Panc1 (cell line): ENCODE measurements around the gene RRP9. TPM values are rescaled to one million over a fixed set of nuclear protein-coding genes. Genes with fewer than 3 reads are reported as not detected.

Source experiments
- ATAC-seq: fragments of 200-7000 bp; cut with Tn5 transposase; 2 replicates; pipeline ENCODE4 v1.9.1; 2020; ENCODE audit warnings: mild to moderate bottlenecking, moderate library complexity
- BruUV-seq: library from RNA; stranded (reverse); fragments of 400-500 nt; replicated peaks from 2 replicates; lab custom pipeline; 2021; lab: Mats Ljungman, UMichigan
- CTCF ChIA-PET: fragments of 300-600 bp; sonication (Branson Sonifier 250); formaldehyde crosslinking; loops from one replicate; lab custom pipeline; 2022; ENCODE audit warnings: antibody characterized with exemption; lab: Charles Lee
- POLR2A ChIA-PET: fragments of 300-600 bp; sonication (Branson Sonifier 250); formaldehyde crosslinking; loops from one replicate; lab custom pipeline; 2022; ENCODE audit warnings: antibody characterized with exemption; lab: Charles Lee
- DNase-seq: peaks from one replicate; pipeline ENCODE4 v3.0.0-alpha.2; 2010; ENCODE audit warnings: low read depth, low spot score
- H3K27ac ChIP-seq: 2 replicates; pipeline ENCODE4 v1.5.1; 2011; ENCODE audit warnings: mild to moderate bottlenecking, low read length, inconsistent platforms
- H3K27me3 ChIP-seq: fragments of 200-500 bp; sonication (Bioruptor generic); 2 replicates; pipeline ENCODE4 v1.6.0; 2014; ENCODE audit warnings: low read length, inconsistent platforms; ENCODE audit not compliant: control insufficient read depth, insufficient read depth
- H3K36me3 ChIP-seq: fragments of 200-500 bp; sonication (Bioruptor generic); 2 replicates; pipeline ENCODE4 v1.5.1; 2014; ENCODE audit warnings: inconsistent platforms, mild to moderate bottlenecking, low read length, moderate library complexity; ENCODE audit not compliant: control insufficient read depth, insufficient read depth
- H3K4me1 ChIP-seq: 2 replicates; pipeline ENCODE4 v1.5.1; 2011; ENCODE audit warnings: inconsistent platforms, mild to moderate bottlenecking, low read length, moderate library complexity; ENCODE audit not compliant: control insufficient read depth, insufficient read depth
- H3K4me3 ChIP-seq, 2 experiments: 2 replicates each; pipeline ENCODE4 v1.5.1; 2011 to 2012; ENCODE audit warnings: low read depth in 2 of 2, low read length in 2 of 2, mild to moderate bottlenecking in 2 of 2, inconsistent platforms in 1 of 2, moderate library complexity in 1 of 2
- H3K9me3 ChIP-seq: fragments of 200-500 bp; sonication (Bioruptor generic); 2 replicates; pipeline ENCODE4 v1.5.1; 2014; ENCODE audit warnings: low read depth, mild to moderate bottlenecking, inconsistent platforms, low read length, moderate library complexity; ENCODE audit not compliant: control insufficient read depth, insufficient read depth
- CTCF ChIP-seq: fragments of 450-650 bp; IDR thresholded peaks from 2 replicates; pipeline ENCODE4 v1.5.1; 2017; ENCODE audit warnings: mild to moderate bottlenecking
- POLR2AphosphoS5 ChIP-seq: IDR thresholded peaks from 2 replicates; pipeline ENCODE4 v1.6.1; 2012; ENCODE audit warnings: mild to moderate bottlenecking, low read depth, low read length, moderate library complexity
- REST ChIP-seq, 2 experiments: IDR thresholded peaks; 2 replicates each; pipeline ENCODE4 v1.6.1; 2011 to 2012; ENCODE audit warnings: low read depth in 2 of 2, control low read depth in 1 of 2, low read length in 1 of 2, mild to moderate bottlenecking in 1 of 2, moderate library complexity in 1 of 2; ENCODE audit not compliant: insufficient read depth in 1 of 2
- SIN3A ChIP-seq: IDR thresholded peaks from 2 replicates; pipeline ENCODE4 v1.6.1; 2012; ENCODE audit warnings: low read depth, mild to moderate bottlenecking, low read length, moderate library complexity, borderline replicate concordance; ENCODE audit not compliant: insufficient read depth
- TCF7L2 ChIP-seq: IDR thresholded peaks from 2 replicates; pipeline ENCODE4 v1.6.1; 2011; ENCODE audit warnings: mild to moderate bottlenecking, low read depth, low read length, inconsistent platforms
- in situ Hi-C: cut with HindIII; loops from 2 replicates; pipeline ENCODE4 v1.10.0; 2016; ENCODE audit warnings: low sequenced_read_pairs, low pct_unique_long_range_greater_than_20kb
- intact Hi-C: fragments of 100-400 bp; cut with micrococcal nuclease; formaldehyde crosslinking; loops from one replicate; pipeline ENCODE4 v1.10.0; 2022; ENCODE audit not compliant: unreplicated experiment
- total RNA-seq: library from RNA; stranded (reverse); gene quantifications from one replicate; pipeline ENCODE4 v1.2.1, GENCODE V29; 2021; ENCODE audit not compliant: unreplicated experiment

Gene RRP9
- total RNA-seq, 1 experiment from 2014 or later: 54.5 TPM

GRCh38 chr3:51938780-51939425 is 2.8 kb downstream of the RRP9 start:
- no peak overlapping the region for H3K27ac ChIP-seq
- ChIA-PET CTCF (no interaction called here), POLR2A (no interaction called here)
- no peaks in the 10 kb centered on the region for H3K27me3 ChIP-seq
- no TSS peak for BruUV-seq
- ATAC-seq (no peak), DNase-seq (no peak)
- H3K9me3 ChIP-seq: no peaks in the 10 kb centered on the region
- TF ChIP-seq CTCF (no peak), POLR2AphosphoS5 (no peak), REST (IDR thresholded peaks at IDR 0.05; ENCODE audit: insufficient read depth in 1 of 2, low read depth in 2 of 2, low read length in 1 of 2) (no peak), SIN3A (no peak), TCF7L2 (no peak)
- peaks cover 7% of the 10 kb centered on the region; the same call in 1 of the 2 replicates for H3K4me1 ChIP-seq
- H3K4me3 ChIP-seq: no peak overlapping the region
- intact Hi-C loops (no loop called here), in situ Hi-C loops (no loop called here)
- no peaks in the 10 kb centered on the region; the same call in 1 of the 2 replicates for H3K36me3 ChIP-seq

GRCh38 chr3:51937611-51938450 is 3.9 kb downstream of the RRP9 start:
- ATAC-seq (no peak), DNase-seq (no peak)
- POLR2A ChIA-PET: interaction anchor here (0.6 kb wide), 1 partner anchor 12 kb away, joined by 3 read pairs; no protein-coding TSS in a partner anchor

More at GRCh38 chr3:51937611-51938450, 3.9 kb downstream of the RRP9 start:
- no peak overlapping the region for H3K4me3 ChIP-seq
- H3K27ac ChIP-seq: no peak overlapping the region
- TF ChIP-seq SIN3A (no peak), POLR2AphosphoS5 (no peak), CTCF (no peak), TCF7L2 (no peak), REST (IDR thresholded peaks at IDR 0.05; ENCODE audit: insufficient read depth in 1 of 2, low read depth in 2 of 2, low read length in 1 of 2) (no peak)
- H3K9me3 ChIP-seq: no peaks in the 10 kb centered on the region
- in situ Hi-C loops: no loop called here
- no peaks in the 10 kb centered on the region; the same call in 1 of the 2 replicates for H3K36me3 ChIP-seq
- peaks cover 5% of the 10 kb centered on the region; the same call in 1 of the 2 replicates for H3K4me1 ChIP-seq
- intact Hi-C loops: no loop called here
- H3K27me3 ChIP-seq: no peaks in the 10 kb centered on the region
- BruUV-seq: no TSS peak
- CTCF ChIA-PET: interaction anchor here (0.6 kb wide), 1 partner anchor 1616 kb away, joined by 3 read pairs; no protein-coding TSS in a partner anchor
